ENCODE measurements around the gene MAP1LC3B2.

DNA sequence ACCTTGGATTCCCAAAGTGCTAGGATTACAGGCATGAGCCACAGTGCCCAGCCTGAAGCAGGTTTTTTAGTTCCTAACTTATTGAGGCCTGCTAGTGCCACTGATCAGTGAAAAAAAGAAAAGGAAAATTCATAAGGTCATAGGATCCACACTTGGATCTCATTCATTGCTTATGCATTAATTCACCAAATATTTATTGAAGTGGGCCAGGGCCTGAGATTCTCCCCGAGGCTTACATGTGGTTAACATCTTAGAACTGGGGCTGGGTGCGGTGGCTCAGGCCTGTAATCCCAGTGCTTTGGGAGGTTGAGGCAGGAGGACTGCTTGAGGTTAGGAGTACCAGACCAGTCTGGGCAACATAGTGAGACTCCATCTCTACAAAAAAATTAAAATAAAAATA lies 29.5 kb upstream of the MAP1LC3B2 start:
- TF ChIP-seq EZH2 (IDR thresholded peaks at IDR 0.05; ENCODE audit: borderline replicate concordance, low read length) (no peak), CTCF (conservative IDR thresholded peaks at IDR 0.05 in 1 of 2, IDR thresholded peaks at IDR 0.05 in 1 of 2; ENCODE audit: extremely low read depth in 1 of 2, insufficient read depth in 1 of 2, low read depth in 1 of 2, low read length in 2 of 2) (no peak)
